ENCODE measurements around the gene NAA16.

NAA16 gene

DNA sequence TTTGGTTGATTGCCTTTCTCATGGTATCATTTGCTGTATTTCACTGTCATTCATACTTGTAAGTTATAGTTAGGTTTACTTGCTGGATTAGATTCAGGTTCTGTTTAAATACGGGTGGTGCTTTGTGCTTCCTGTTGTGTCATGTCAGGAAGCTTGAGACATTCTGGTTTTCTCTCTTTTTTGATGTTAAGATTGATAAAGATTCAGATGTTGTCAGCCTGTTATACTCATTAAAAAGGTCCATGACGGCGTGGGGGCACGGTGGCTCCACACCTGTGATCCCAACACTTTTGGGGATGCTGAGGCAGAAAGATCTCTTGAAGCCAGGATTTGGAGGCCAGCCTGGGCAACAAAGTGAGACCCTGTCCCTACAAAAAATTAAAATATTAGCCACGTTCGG, 45.7 kb downstream of the NAA16 start:
- H3K4me3 ChIP-seq (ENCODE audit: low read length) = no peak overlapping the region
- no peak for DNase-seq (ENCODE audit: low read depth)
- TF ChIP-seq CTCF (conservative IDR thresholded peaks at IDR 0.05; ENCODE audit: low read length) = no peak

DNA sequence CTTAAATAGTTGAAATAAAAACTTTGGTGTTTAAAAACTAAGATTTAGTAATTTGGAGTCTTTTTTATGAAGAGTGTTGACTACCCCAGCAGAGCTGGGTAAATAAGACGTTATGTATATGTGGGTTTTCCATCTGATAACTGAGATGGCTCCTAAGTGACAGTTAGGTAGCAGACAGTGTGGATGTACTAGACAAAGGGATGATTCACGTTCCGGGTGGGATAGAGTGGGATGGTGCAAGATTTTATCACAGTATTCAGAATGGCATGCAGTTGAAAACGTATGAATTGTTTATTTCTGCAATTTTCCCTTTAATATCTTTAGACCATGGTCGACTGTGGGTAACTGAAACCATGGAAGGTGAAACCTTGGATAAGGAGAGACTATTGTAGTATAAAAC, 50.4 kb downstream of the NAA16 start:
- no peak for DNase-seq (ENCODE audit: low read depth)
- no peak for TF ChIP-seq CTCF (conservative IDR thresholded peaks at IDR 0.05; ENCODE audit: low read length)
- H3K4me3 ChIP-seq (ENCODE audit: low read length) = no peak overlapping the region

GRCh38 chr13:41364043-41364442, 53.0 kb downstream of the NAA16 start:
- no peak for TF ChIP-seq CTCF (conservative IDR thresholded peaks at IDR 0.05; ENCODE audit: low read length)
- no peak overlapping the region for H3K4me3 ChIP-seq (ENCODE audit: low read length)
- no peak for DNase-seq (ENCODE audit: low read depth)

- no peak for TF ChIP-seq CTCF (conservative IDR thresholded peaks at IDR 0.05; ENCODE audit: low read length)
- no peak overlapping the region for H3K4me3 ChIP-seq (ENCODE audit: low read length)
- peak; percentile 19 for DNase-seq (ENCODE audit: low read depth)
These were observed 54.6 kb downstream of the NAA16 start for GRCh38 chr13:41365631-41366030.

GRCh38 chr13:41370736-41371135, 59.7 kb downstream of the NAA16 start:
- no peak overlapping the region for H3K4me3 ChIP-seq (ENCODE audit: low read length)
- TF ChIP-seq CTCF (conservative IDR thresholded peaks at IDR 0.05; ENCODE audit: low read length) = no peak
- DNase-seq (ENCODE audit: low read depth) = peak; percentile 57

DNA sequence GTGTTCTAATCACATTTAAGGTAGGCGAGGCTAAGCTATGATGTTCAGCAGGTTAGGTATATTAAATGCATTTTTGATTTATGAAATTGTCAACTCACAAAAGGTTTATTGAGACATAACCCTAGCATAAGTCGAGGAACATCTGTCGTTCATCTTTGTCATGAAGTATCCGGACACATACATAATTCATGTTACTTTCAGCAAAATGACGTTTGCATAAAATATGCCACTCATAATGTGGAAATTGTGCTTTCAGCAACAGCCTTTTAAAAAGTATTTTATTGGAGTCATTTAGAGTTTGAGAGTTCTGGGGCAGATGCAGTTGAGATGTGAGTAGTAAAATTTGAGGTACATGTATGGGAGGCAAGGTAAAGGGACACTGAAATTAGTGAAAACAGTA, 66.4 kb downstream of the NAA16 start:
- no peak overlapping the region for H3K4me3 ChIP-seq (ENCODE audit: low read length)
- DNase-seq (ENCODE audit: low read depth) = no peak
- TF ChIP-seq CTCF (conservative IDR thresholded peaks at IDR 0.05; ENCODE audit: low read length) = no peak

DNA sequence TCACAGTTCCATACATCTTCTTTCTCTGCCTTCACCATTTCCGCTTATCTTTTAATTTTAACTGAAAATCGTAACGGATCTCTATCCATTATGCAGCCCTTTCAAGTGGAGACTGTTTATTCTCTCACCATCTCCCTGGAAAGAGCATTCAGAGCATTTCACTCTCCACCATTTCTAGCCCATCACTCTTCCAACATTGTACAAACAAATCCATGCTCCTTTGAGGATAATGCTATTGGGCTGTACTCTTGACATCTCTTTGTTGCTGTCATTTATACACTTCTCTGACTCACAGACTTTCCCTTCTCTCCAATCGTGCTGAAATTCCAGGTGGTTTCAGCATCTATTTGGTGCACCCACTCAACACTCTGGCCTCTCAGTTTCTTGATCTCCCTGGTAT, 71.4 kb downstream of the NAA16 start:
- no peak for TF ChIP-seq CTCF (conservative IDR thresholded peaks at IDR 0.05; ENCODE audit: low read length)
- no peak overlapping the region for H3K4me3 ChIP-seq (ENCODE audit: low read length)
- no peak for DNase-seq (ENCODE audit: low read depth)

Measured in AG10803 (cell line).